Neuronal stem cell (in vitro differentiated cells): Measurements from ENCODE around the gene TRIM3.

Source experiments
- DNase-seq: peaks from one replicate; pipeline ENCODE4 v3.0.0-alpha.2; 2013; ENCODE audit warnings: low spot score
- H2AFZ ChIP-seq: one replicate; pipeline ENCODE4 v1.6.1; 2013; ENCODE audit warnings: mild to moderate bottlenecking, low read length, inconsistent platforms
- H2AK5ac ChIP-seq: 2 replicates; pipeline ENCODE4 v1.6.1; 2013; ENCODE audit warnings: low read depth, mild to moderate bottlenecking, inconsistent platforms, low read length, moderate library complexity, mixed read lengths
- H2BK120ac ChIP-seq: 2 replicates; pipeline ENCODE4 v1.6.1; 2013; ENCODE audit warnings: low read depth, mild to moderate bottlenecking, inconsistent platforms, low read length, moderate library complexity, mixed read lengths
- H2BK12ac ChIP-seq: one replicate; pipeline ENCODE4 v1.6.1; 2013; ENCODE audit warnings: low read length, inconsistent platforms
- H2BK15ac ChIP-seq: 2 replicates; pipeline ENCODE4 v1.6.1; 2013; ENCODE audit warnings: mild to moderate bottlenecking, low read length, inconsistent platforms, mixed read lengths
- H2BK5ac ChIP-seq: one replicate; pipeline ENCODE4 v1.6.1; 2013; ENCODE audit warnings: inconsistent platforms, mild to moderate bottlenecking, low read length, moderate library complexity
- H3K14ac ChIP-seq: one replicate; pipeline ENCODE4 v1.6.1; 2013; ENCODE audit warnings: low read length, inconsistent platforms
- H3K18ac ChIP-seq: 2 replicates; pipeline ENCODE4 v1.6.1; 2013; ENCODE audit warnings: low read length, inconsistent platforms
- H3K23ac ChIP-seq: 2 replicates; pipeline ENCODE4 v1.6.1; 2013; ENCODE audit warnings: low read depth, mild to moderate bottlenecking, mixed read lengths, low read length, inconsistent platforms; ENCODE audit not compliant: poor library complexity
- H3K27ac ChIP-seq: replicated peaks from 3 replicates; pipeline ENCODE4 v1.5.1; 2013; ENCODE audit warnings: low read length, inconsistent platforms
- H3K27me3 ChIP-seq, 3 experiments: 2 replicates each; pipeline ENCODE4 v1.6.1; 2013; ENCODE audit warnings: low read length in 3 of 3, mild to moderate bottlenecking in 2 of 3, inconsistent platforms in 1 of 3, low read depth in 1 of 3, mixed read lengths in 1 of 3, moderate library complexity in 1 of 3; ENCODE audit not compliant: control insufficient read depth in 3 of 3, insufficient read depth in 3 of 3
- H3K36me3 ChIP-seq, 2 donors: replicated peaks in 1 of 2; 2 replicates each; pipeline ENCODE4 v1.6.1; 2013; ENCODE audit warnings: low read length in 2 of 2; ENCODE audit not compliant: control insufficient read depth in 2 of 2, insufficient read depth in 2 of 2
- H3K4ac ChIP-seq: 2 replicates; pipeline ENCODE4 v1.6.1; 2013; ENCODE audit warnings: inconsistent platforms, mild to moderate bottlenecking, low read length, moderate library complexity
- H3K4me1 ChIP-seq, 2 donors: 1 replicate in 1 of 2; 2 replicates in 1 of 2; pipeline ENCODE4 v1.6.1; 2013; ENCODE audit warnings: low read length in 2 of 2, low read depth in 1 of 2; ENCODE audit not compliant: control insufficient read depth in 2 of 2, insufficient read depth in 1 of 2
- H3K4me2 ChIP-seq: one replicate; pipeline ENCODE4 v1.6.1; 2013; ENCODE audit warnings: mild to moderate bottlenecking, low read length, inconsistent platforms; ENCODE audit not compliant: insufficient read depth, poor library complexity, severe bottlenecking
- H3K4me3 ChIP-seq, 2 donors: 2 replicates each; pipeline ENCODE4 v1.5.1; 2013; ENCODE audit warnings: low read length in 2 of 2, mild to moderate bottlenecking in 2 of 2, inconsistent platforms in 1 of 2, moderate library complexity in 1 of 2
- H3K79me1 ChIP-seq: one replicate; pipeline ENCODE4 v1.6.1; 2013; ENCODE audit warnings: low read depth, mild to moderate bottlenecking, inconsistent platforms, low read length, moderate library complexity
- H3K9ac ChIP-seq: one replicate; pipeline ENCODE4 v1.6.1; 2013; ENCODE audit warnings: mild to moderate bottlenecking, low read depth, low read length, inconsistent platforms; ENCODE audit not compliant: poor library complexity
- H3K9me3 ChIP-seq, 2 donors: replicated peaks in 1 of 2; 2 replicates each; pipeline versions ENCODE3 to v1.6.1; 2013; ENCODE audit warnings: low read length in 2 of 2, mild to moderate bottlenecking in 2 of 2, inconsistent platforms in 1 of 2, low read depth in 1 of 2, mixed read lengths in 1 of 2, moderate library complexity in 1 of 2; ENCODE audit not compliant: control insufficient read depth in 2 of 2, insufficient read depth in 1 of 2
- H4K8ac ChIP-seq: one replicate; pipeline ENCODE4 v1.6.1; 2013; ENCODE audit warnings: low read depth, mild to moderate bottlenecking, inconsistent platforms, low read length, moderate library complexity
- H4K91ac ChIP-seq: one replicate; pipeline ENCODE4 v1.6.1; 2013; ENCODE audit warnings: low read length, low read depth, mild to moderate bottlenecking, inconsistent platforms; ENCODE audit not compliant: poor library complexity
- WGBS, 2 donors: extraction: QIAGEN DNeasy Blood & Tissue Kit; methylation state at CpG; one replicate each; pipeline ENCODE4 v1.1.7; 2013; ENCODE audit warnings: missing lambda C conversion rate in 2 of 2, mixed read lengths in 1 of 2; ENCODE audit not compliant: insufficient read length in 2 of 2, insufficient replicate concordance in 1 of 2; ENCODE audit errors: extremely low coverage in 2 of 2; 5-methylcytosine and 5-hydroxymethylcytosine counted together

Gene TRIM3

GRCh38 chr11:6418557-6419008 lies 55.2 kb downstream of the TRIM3 start:
- Histone ChIP-seq H2AK5ac (peak overlapping the region; percentile 30), H2BK120ac (no peak overlapping the region), H3K18ac (peak overlapping the region; percentile 94), H2AFZ (peak overlapping the region; percentile 100), H3K14ac (no peak overlapping the region), H2BK12ac (no peak overlapping the region), H3K4me3 (peak overlapping the region; percentile 90 to 97), H3K27ac (no peak overlapping the region), H2BK15ac (peak overlapping the region; percentile 78), H3K9me3 (no peaks in the 10 kb centered on the region), H3K4me1 (peaks cover 3 to 7% of the 10 kb centered on the region in 2 donors), H3K36me3 (no peaks in the 10 kb centered on the region), H3K79me1 (peaks cover 6% of the 10 kb centered on the region), H2BK5ac (peak overlapping the region; percentile 96), H3K27me3 (peaks cover 0 to 2% (median 0%) of the 10 kb centered on the region in 3 experiments), H3K23ac (no peak overlapping the region), H3K4ac (no peak overlapping the region), H4K91ac (no peak overlapping the region), H3K9ac (peak overlapping the region; percentile 93), H3K4me2 (peak overlapping the region; percentile 64), H4K8ac (no peak overlapping the region)
- peak; percentile 48 for DNase-seq
- no CpG with 5 or more reads among the region's 38 CpGs for WGBS, 2 donors

GRCh38 chr11:6417907-6418556 lies 55.7 kb downstream of the TRIM3 start:
- Histone ChIP-seq H2BK120ac (no peak overlapping the region), H2AK5ac (peak overlapping the region; percentile 30), H2AFZ (peak overlapping the region; percentile 100), H3K27me3 (peaks cover 0 to 2% (median 0%) of the 10 kb centered on the region in 3 experiments), H4K8ac (no peak overlapping the region), H3K36me3 (no peaks in the 10 kb centered on the region), H3K14ac (no peak overlapping the region), H4K91ac (no peak overlapping the region), H3K4me2 (peak overlapping the region; percentile 64), H2BK5ac (no peak overlapping the region), H3K23ac (no peak overlapping the region), H3K9me3 (no peaks in the 10 kb centered on the region), H3K4me3 (peak overlapping the region; percentile 90 to 97), H2BK12ac (no peak overlapping the region), H3K18ac (peak overlapping the region; percentile 19), H3K9ac (peak overlapping the region; percentile 93), H3K27ac (no peak overlapping the region), H3K79me1 (peaks cover 6% of the 10 kb centered on the region), H3K4ac (no peak overlapping the region), H3K4me1 (peaks cover 3 to 7% of the 10 kb centered on the region in 2 donors), H2BK15ac (peak overlapping the region; percentile 78)
- WGBS, 2 donors = no CpG with 5 or more reads among the region's 7 CpGs
- DNase-seq = no peak

- H2BK15ac ChIP-seq = no peak overlapping the region
- H3K14ac ChIP-seq = no peak overlapping the region
- no peak overlapping the region for H4K91ac ChIP-seq
- peaks cover 3 to 7% of the 10 kb centered on the region in 2 donors for H3K4me1 ChIP-seq
- no peak overlapping the region for H2BK120ac ChIP-seq
- H2AK5ac ChIP-seq = no peak overlapping the region
- no peak overlapping the region for H3K23ac ChIP-seq
- H3K79me1 ChIP-seq = peaks cover 10% of the 10 kb centered on the region
- no peak overlapping the region for H2BK12ac ChIP-seq
- no peak overlapping the region for H2BK5ac ChIP-seq
- no peak overlapping the region for H4K8ac ChIP-seq
- H3K9ac ChIP-seq = no peak overlapping the region
- H3K18ac ChIP-seq = no peak overlapping the region
- H3K4me3 ChIP-seq = no peak overlapping the region
- peaks cover 3 to 6% of the 10 kb centered on the region in 2 donors for H3K36me3 ChIP-seq
- no peak overlapping the region for H3K27ac ChIP-seq
- no peak overlapping the region for H3K4me2 ChIP-seq
- H2AFZ ChIP-seq = no peak overlapping the region
- no peak overlapping the region for H3K4ac ChIP-seq
- WGBS, 2 donors = no CpG with 5 or more reads among the region's 6 CpGs
- no peaks in the 10 kb centered on the region for H3K9me3 ChIP-seq
- DNase-seq = no peak
- H3K27me3 ChIP-seq = peaks cover 0 to 2% (median 0%) of the 10 kb centered on the region in 3 experiments
Measured at GRCh38 chr11:6415797-6416196, 57.9 kb downstream of the TRIM3 start.

- H3K9ac ChIP-seq = no peak overlapping the region
- no CpG with 5 or more reads among the region's 3 CpGs for WGBS, 2 donors
- H2BK5ac ChIP-seq = no peak overlapping the region
- H2AFZ ChIP-seq = no peak overlapping the region
- no peak overlapping the region for H2AK5ac ChIP-seq
- no peak for DNase-seq
- H2BK15ac ChIP-seq = no peak overlapping the region
- no peak overlapping the region for H3K23ac ChIP-seq
- H2BK12ac ChIP-seq = no peak overlapping the region
- no peak overlapping the region for H3K18ac ChIP-seq
- no peak overlapping the region for H3K14ac ChIP-seq
- H4K8ac ChIP-seq = no peak overlapping the region
- no peak overlapping the region for H3K4ac ChIP-seq
- no peak overlapping the region for H3K4me3 ChIP-seq
- H3K9me3 ChIP-seq = no peaks in the 10 kb centered on the region
- no peaks in the 10 kb centered on the region for H3K27me3 ChIP-seq
- H3K27ac ChIP-seq = no peak overlapping the region
- no peak overlapping the region for H3K4me2 ChIP-seq
- peaks cover 10 to 15% of the 10 kb centered on the region in 2 donors for H3K36me3 ChIP-seq
- H2BK120ac ChIP-seq = no peak overlapping the region
- no peak overlapping the region for H4K91ac ChIP-seq
- H3K4me1 ChIP-seq = peaks cover 3 to 7% of the 10 kb centered on the region in 2 donors
- peaks cover 10% of the 10 kb centered on the region for H3K79me1 ChIP-seq
Measured at GRCh38 chr11:6414874-6415328, 58.8 kb downstream of the TRIM3 start.
